ENCODE data around the gene LHX4. TPM values are rescaled to one million over a fixed set of nuclear protein-coding genes. Genes with fewer than 3 reads are reported as not detected.

The LHX4 gene
- total RNA-seq, 3 donors from 2014 or later (not counting 1 experiment from before 2014, with no cell fraction given): 0.08 TPM; not detected in 2

- no peak for TF ChIP-seq CTCF (IDR thresholded peaks at IDR 0.05)
- no peak overlapping the region for H3K27ac Mint-ChIP-seq
- no peak for DNase-seq
- H3K4me3 ChIP-seq (ENCODE audit: low read length): no peak overlapping the region
- H3K4me3 Mint-ChIP-seq: no peak overlapping the region
- no peak for ATAC-seq
- intact Hi-C loops (cut with micrococcal nuclease): no loop called here
- no peaks in the 10 kb centered on the region for H3K36me3 Mint-ChIP-seq
- H3K27me3 Mint-ChIP-seq (ENCODE audit: low read depth in 2 of 2): peaks cover 54 to 63% of the 10 kb centered on the region in 2 donors
- H3K27me3 ChIP-seq (ENCODE audit: control insufficient read depth, insufficient read depth, low read length): peaks cover 27% of the 10 kb centered on the region
- no peaks in the 10 kb centered on the region for H3K9me3 Mint-ChIP-seq
- H3K4me1 ChIP-seq (ENCODE audit: control insufficient read depth, insufficient read depth, low read length): no peaks in the 10 kb centered on the region
- WGBS (ENCODE audit: insufficient coverage): 78% methylated on average over 8 of the region's 8 CpGs
- no peaks in the 10 kb centered on the region for H3K36me3 ChIP-seq (ENCODE audit: control insufficient read depth, insufficient read depth, low read length)
- no peak overlapping the region for H3K27ac ChIP-seq (ENCODE audit: low read length)
- no peaks in the 10 kb centered on the region for H3K9me3 ChIP-seq (ENCODE audit: control insufficient read depth, insufficient read depth, low read length)
- H3K4me1 Mint-ChIP-seq: no peaks in the 10 kb centered on the region
Measured at GRCh38 chr1:180241716-180242544, 11.9 kb downstream of the LHX4 start.

- no peak for TF ChIP-seq CTCF (IDR thresholded peaks at IDR 0.05)
- H3K36me3 Mint-ChIP-seq: no peaks in the 10 kb centered on the region
- Histone ChIP-seq H3K4me1 (ENCODE audit: control insufficient read depth, insufficient read depth, low read length) (no peaks in the 10 kb centered on the region), H3K36me3 (ENCODE audit: control insufficient read depth, insufficient read depth, low read length) (no peaks in the 10 kb centered on the region), H3K9me3 (ENCODE audit: control insufficient read depth, insufficient read depth, low read length) (no peaks in the 10 kb centered on the region), H3K4me3 (ENCODE audit: low read length) (no peak overlapping the region), H3K27me3 (ENCODE audit: control insufficient read depth, insufficient read depth, low read length) (peaks cover 14% of the 10 kb centered on the region), H3K27ac (ENCODE audit: low read length) (no peak overlapping the region)
- intact Hi-C loops (cut with micrococcal nuclease): no loop called here
- no peaks in the 10 kb centered on the region for H3K9me3 Mint-ChIP-seq
- 92% methylated on average over 9 of the region's 11 CpGs for WGBS (ENCODE audit: insufficient coverage)
- ATAC-seq (no peak), DNase-seq (no peak)
- H3K27ac Mint-ChIP-seq: no peak overlapping the region
- H3K4me1 Mint-ChIP-seq: no peaks in the 10 kb centered on the region
- H3K4me3 Mint-ChIP-seq: no peak overlapping the region
- peaks cover 43 to 46% of the 10 kb centered on the region in 2 donors for H3K27me3 Mint-ChIP-seq (ENCODE audit: low read depth in 2 of 2)
Measured at GRCh38 chr1:180243517-180244221, 13.6 kb downstream of the LHX4 start.

- no peak for TF ChIP-seq CTCF (IDR thresholded peaks at IDR 0.05)
- Histone ChIP-seq H3K4me3 (ENCODE audit: low read length) (no peak overlapping the region), H3K36me3 (ENCODE audit: control insufficient read depth, insufficient read depth, low read length) (no peaks in the 10 kb centered on the region), H3K4me1 (ENCODE audit: control insufficient read depth, insufficient read depth, low read length) (peaks cover 1% of the 10 kb centered on the region), H3K27ac (ENCODE audit: low read length) (no peak overlapping the region), H3K27me3 (ENCODE audit: control insufficient read depth, insufficient read depth, low read length) (peaks cover 3% of the 10 kb centered on the region), H3K9me3 (ENCODE audit: control insufficient read depth, insufficient read depth, low read length) (no peaks in the 10 kb centered on the region)
- Mint-ChIP-seq H3K27ac (no peak overlapping the region), H3K4me1 (no peaks in the 10 kb centered on the region), H3K4me3 (no peak overlapping the region), H3K9me3 (no peaks in the 10 kb centered on the region), H3K36me3 (no peaks in the 10 kb centered on the region), H3K27me3 (ENCODE audit: low read depth in 2 of 2) (peaks cover 34 to 36% of the 10 kb centered on the region in 2 donors)
- ATAC-seq: no peak
- WGBS (ENCODE audit: insufficient coverage): 94% methylated on average over 6 of the region's 6 CpGs
- intact Hi-C loops (cut with micrococcal nuclease): no loop called here
- DNase-seq: no peak
Measured at GRCh38 chr1:180244840-180245239, 14.8 kb downstream of the LHX4 start.

Measured in natural killer cell (primary cell).